Activated CD8-positive, alpha-beta memory T cell treated with anti-CD3 and anti-CD28 coated beads for 48 hours (primary cell): ENCODE results near the gene SEMA5B.

ENCODE experiments used
- DNase-seq, 3 experiments: peaks; one replicate each; pipeline ENCODE4 v3.0.0-alpha.2; 2020; ENCODE audit warnings: low read depth in 2 of 3, low spot score in 2 of 3

The SEMA5B gene

DNA sequence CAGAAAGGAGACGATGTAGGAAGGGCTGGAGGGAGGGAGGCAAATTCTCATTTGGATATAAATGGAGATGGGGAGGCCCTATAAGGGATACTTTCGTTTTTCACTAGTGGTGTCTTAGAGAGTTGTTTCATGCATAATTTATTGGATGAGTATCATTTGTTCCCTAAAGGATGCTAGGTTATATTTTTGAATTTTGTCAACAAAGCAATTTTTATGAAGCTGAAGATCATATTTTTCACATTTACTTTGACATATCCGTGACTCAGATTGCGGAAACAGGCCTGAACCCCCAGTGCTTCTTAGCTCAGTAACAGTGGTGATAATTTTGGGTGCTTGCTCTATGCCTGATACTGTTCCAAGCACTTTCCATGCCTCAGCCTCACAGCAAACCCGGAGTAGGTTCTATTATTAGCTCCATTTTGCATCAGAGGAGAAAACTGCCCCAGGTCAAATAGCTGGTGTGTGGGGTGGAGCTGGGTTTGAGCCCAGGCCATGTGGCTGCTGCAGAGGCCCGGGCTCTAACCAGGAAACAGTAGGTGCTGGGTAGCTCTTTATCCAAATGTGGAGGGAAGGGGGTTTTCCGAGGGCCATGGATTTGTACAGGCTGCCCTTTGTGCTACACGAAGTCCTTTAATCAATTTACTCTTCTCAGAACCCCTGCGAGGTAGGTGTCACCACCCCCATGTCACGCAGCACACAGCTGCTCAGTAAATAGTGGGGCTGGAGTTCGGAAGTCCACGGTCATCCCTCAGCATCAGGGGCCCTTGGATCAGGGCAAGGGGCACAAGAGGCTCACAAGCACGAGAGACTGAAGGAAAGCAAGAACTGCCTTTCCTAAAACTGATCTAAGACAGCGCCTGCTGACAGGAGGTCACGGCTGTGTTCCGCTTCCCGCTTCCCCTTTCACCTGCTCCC, 133.6 kb downstream of the SEMA5B start:
- DNase-seq, result no peak

DNA sequence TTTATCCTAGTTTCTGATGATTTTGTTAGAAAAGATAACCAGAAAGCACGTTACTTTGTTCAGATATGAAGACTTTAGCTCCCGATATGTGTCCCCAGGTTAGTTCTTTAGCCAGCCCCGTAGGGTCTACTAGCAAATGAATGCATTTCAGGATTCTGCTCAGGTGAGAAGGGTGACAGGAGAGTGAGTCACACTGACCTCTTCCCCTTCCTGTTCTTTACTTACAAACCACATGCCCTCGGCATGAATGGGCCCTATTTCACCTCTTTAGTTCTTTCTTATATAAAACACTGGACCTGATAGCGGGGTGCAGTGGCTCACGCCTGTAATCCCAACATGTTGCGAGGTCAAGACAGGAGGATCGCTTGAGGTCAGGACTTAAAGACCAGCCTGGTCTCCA, 134.3 kb downstream of the SEMA5B start:
- no peak for DNase-seq

DNA sequence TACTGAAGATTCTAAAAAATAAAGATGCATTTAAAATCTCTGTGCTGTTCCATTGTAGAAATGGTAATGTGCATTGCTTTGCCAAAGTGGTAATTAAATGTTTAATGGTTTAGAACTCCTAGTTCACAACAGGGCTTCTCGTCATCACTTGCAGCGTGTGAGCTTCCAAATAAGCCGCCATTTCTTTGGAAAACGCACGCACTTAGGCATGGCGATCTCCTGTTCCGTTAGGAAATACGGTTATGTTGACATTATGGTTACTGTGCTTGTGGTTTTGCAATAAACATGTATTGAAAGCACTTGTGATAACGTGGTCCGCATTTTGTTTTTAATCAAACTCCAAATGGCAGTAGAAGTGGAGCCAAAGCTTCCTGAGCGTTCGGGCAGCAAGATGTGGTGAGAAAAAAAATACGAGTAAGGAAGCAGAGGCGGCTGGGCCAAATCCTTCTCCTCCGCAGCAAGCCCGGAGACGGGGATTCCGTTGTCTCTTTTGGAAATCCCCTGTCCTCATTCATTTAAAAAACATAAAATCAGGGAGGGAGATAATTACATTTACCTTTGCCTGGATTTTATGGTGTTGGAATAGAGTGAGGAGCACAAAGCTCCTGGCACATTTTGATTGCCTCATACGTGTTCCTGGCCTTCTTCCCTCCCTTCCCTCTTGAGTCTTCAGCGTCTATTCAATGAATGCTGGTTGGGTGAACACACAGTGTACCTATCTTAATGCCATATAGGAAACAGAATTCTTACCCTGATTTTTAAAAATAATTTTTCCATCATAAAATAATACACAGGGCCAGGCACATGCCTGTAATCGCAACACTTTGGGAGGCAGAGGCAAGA, 135.2 kb downstream of the SEMA5B start:
- no peak for DNase-seq

DNA sequence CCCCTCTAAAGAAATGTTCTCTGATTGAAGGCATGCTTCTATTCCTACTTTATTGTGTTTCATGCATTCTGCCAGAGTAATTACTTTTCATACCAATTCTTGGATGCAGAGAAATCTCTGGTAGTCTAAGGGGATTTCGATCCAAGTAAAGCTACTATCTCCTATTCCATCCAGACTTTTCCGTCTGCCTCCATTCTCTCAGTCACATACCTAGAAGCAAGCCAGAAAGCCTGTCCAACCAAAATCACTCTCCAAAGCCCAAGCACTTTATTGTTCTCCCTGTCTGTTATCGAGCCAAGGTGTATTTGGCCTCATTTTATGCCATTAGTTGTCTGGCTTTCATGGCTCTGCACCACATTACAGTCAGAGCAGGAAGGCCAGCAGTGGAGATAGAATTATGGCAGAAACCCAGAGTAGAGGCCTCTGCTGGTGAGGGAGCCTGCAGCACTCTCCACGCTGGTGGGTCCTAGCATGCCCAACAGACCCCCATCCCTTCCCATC, 136.8 kb downstream of the SEMA5B start:
- no peak for DNase-seq

DNA sequence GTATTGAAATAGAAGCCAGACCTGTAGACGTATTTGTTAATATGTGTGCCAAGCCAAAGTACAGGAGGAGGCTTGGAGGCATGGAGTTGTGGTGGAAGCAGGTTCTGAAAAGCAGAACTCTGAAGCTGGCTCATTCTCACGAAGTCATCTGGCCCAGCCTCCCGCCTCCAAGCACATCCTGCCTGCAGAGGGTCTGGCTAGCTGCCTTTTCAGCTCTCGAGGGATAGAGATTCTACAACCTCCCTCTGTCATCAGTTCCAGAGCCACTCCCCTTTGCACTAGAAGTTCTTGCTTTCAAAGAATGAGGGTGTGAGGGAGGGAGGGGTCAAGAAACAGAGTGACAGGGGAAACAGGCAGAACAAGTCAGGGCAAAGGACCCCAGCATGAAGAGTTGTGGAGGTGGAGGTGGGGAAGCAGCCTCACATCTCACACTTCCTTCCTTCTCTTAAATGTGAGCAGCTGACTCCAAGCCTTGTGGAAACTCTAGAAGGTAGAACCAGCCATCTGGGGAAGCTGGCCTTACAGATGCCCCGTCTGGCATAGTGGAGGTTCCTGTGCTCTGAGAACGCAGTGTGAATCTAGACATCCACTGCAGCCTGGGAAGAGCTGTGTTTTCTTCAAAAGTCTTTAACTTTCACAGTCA, 137.4 kb downstream of the SEMA5B start:
- no peak for DNase-seq

DNA sequence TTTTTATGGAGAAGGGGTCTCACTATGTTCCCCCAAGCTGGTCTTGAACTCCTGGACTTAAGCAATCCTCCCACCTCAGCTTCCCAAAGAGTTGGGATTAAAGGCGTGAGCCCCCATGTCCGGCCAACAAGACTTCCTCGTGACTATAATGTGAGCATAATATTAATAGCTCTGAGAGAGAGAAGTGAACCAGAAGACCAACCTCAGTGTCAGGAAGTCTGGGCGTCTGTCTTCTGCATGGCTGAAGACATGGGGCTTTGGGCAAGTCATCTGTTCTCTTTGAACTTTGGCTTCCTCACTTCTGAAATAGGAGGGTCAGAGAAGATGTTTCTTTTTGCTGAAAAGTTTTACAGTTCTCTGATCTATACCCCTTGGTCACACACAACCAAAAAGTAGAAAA, 140.6 kb downstream of the SEMA5B start:
- no peak for DNase-seq

DNA sequence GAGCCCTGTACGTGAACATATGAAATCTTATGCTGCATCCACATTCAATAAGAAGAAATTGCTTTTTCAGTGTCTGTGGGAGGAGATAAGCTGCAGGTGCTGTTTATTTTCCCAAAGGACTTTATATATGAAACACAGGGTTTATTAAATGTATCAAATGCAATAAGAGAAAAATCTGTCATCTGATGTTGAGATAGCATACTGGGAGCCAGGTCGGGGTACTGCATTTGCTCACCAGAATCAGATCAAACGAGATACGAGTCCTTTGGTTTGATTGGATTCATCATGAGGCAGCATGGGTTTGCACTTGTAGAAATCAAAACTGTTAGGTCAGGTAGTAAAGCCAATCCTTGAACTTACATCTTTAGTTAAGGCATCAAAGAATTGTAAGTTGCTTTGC, 141.3 kb downstream of the SEMA5B start:
- DNase-seq, result no peak

DNA sequence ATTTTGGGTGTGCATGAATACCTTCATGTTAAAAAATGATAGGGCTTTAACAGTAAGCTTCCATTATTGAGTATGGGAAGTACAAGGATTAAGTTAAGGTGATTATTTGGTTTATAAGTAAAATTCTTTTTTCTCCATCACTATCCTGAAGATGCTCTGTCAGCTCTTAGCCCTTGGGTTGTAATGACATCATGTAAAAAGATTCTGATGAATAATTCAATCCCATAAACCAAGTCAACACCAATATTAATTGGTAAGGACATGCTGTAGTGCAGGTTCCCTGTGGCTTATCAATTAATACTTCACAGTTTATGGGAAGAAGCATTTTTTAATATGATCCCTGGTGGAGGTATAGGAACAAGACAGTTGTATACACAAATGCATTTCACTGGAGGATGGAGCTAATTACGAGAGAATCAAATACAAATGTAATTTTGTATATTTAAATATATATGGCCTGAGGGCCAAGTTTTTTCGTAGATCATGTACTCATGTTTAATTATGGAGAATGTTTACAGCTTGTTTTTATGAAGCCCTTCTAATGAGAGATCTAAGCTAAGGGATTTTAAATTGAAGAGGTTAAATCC, 145.1 kb downstream of the SEMA5B start:
- DNase-seq, result no peak

DNA sequence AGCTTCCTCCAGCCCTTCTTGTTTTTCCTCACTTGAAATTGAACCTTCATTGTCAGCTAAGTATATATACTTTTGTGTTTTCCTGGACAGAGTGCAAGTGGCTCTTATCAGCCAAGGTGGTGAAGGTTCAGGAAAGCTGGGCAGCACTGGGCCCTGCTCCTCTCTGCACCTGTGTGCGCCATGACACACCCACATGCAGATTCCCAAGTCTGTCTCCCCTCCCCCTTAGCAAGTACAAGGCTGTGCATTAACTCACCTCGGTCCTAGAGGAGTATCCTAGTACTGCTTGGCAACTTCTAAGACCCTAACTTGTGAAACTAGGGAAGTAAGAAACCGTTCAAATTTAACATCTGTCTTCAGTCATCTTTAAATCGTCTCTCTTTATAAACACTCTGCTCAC, 146.9 kb downstream of the SEMA5B start:
- DNase-seq, result no peak

DNA sequence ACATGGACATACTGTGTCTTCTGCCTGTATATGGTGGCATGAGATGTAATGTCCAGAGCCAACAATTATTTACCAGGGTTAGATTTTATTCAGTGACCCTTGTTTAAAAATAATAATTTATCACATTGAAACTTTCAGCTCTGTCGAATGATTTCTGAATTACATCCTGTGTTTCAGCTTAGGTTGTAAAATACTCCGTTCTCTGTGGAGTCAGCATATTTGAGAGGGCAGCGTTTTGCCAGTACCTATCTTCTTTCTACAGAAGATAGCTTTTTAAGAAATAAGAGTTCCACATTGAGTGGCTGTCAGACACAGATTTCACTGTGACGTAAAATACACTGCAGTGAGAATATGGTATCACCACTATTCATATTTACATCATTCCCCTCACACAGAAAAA, 147.4 kb downstream of the SEMA5B start:
- DNase-seq, result no peak

DNA sequence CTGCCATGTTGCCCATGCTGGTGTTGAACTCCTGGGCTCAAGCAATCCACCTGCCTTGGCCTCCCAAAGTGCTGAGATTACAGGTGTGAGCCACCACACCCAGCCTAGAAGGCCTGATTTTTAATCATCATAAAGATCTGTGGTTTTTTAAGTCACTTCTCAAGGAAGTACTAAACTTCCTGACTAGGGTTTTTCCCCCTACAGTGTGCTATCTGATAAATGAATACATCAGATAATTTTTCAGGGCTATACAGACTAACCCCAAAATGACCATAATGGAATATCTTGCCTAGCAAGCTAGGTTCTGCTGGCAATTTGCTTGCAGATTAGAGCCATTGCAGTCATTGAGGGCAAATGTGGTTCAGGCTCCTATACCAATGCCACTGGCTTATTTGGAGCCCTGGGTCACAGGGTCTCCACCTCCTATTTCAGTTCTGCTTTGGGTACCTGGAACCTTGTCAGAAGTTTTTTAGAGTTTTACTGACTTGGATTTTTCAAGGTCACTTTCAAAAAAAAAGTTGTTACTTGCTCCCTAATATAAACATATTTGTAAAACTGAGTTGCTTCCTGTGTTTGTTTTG, 151.9 kb downstream of the SEMA5B start:
- DNase-seq, result no peak

DNA sequence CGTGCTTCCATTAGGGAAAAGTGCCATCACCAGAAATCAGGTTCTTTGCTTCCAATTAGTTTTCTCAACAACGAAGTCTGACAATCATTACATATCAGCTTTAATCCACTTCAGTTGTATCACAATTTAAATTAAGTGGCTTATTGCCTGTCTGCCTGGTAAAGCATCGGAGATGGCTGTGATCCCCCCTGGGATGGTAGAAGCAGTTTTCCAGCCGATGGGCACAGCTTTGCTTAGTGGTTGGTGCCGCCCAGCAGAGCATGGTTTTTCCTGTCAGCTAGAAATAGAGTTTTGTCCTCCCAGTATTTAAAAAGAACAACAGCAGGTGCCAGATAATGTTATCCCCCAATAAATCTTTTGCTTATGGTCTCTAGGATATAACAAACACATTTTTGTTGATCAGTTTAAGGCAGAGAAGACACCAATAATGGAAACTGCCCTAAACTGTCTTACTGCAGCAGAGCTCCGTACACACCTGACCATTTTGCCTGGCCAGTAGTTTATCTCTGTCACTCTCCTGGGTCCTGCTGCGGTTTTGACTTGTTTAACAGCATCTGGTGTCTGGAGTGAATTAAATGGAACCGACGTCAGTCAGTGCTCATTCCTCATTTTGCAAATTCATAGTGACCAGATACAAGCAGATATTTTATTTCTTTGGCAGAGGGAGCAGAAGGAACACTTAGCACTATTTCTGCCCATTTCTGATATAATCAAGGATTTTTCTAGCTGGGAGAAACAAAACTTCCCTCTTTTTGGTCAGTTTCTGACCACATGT, 153.6 kb downstream of the SEMA5B start:
- DNase-seq, result no peak

DNA sequence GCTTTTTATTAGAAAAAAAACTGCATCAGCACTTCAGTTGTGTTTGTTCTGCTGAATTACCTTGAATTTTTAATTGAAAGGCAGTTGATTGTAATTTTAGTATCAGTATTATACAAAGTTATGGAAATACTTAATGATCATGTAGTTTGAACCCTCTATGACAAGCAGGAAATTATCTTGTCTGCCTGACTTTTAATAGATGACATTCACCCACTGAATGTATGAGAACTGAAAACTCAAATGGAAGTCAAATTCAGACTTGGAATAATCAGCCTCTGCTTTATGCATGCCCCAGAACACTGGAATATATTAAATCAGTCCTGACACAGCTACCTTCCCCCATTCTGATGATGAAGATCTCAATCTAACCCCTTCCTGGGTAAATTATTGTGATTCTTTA, 159.2 kb downstream of the SEMA5B start:
- DNase-seq, result no peak

DNA sequence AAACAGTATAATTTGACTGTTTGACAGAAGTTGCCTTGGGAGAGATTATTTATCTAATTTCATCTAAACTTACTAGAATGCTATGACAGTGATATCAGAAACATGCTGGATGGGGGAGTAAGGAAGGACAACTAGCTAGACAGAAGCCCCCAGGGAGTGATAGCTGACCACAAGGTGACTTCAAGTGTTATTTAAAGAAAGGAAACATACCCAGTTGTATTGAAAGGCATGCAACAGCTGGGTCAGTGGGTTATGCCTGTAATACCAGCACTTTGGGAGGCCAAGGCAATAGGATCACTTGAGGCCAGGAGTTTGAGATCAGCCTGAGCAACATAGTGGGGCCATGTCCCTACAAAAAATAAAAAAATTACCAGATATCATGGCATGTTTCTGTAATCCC, 163.1 kb downstream of the SEMA5B start:
- no peak for DNase-seq

DNA sequence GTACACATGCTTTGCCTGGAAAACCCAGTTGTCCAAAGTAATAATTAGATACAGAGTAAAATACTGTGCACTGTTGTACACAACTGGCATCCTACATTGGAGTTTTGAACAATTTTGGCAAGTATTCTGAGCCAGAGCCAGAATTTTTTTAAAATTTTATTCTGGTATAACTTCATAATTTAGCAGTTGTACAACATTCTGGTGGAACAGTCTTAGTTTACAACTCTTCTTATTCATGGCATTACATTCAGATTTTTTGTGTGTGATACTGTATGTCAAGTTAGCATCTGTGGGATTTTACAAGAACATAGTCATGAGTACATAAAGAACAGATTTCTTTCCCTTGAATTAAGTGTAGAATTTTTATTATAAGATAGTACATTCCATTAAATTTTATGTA, 165.2 kb downstream of the SEMA5B start:
- DNase-seq, result no peak
